ENCODE data around the gene APMAP.

- TF ChIP-seq CTCF (IDR thresholded peaks at IDR 0.05 in 2 of 3, conservative IDR thresholded peaks at IDR 0.05 in 1 of 3; ENCODE audit: borderline replicate concordance in 1 of 3, insufficient read depth in 1 of 3, low read depth in 2 of 3, low read length in 2 of 3) (no peak), MAX (IDR thresholded peaks at IDR 0.05) (no peak), TCF7L2 (IDR thresholded peaks at IDR 0.05; ENCODE audit: borderline replicate concordance, extremely low read depth, insufficient read depth, insufficient read length) (no peak), EZH2 (IDR thresholded peaks at IDR 0.05) (no peak), ZNF274 (IDR thresholded peaks at IDR 0.05; ENCODE audit: low read depth, low read length) (no peak), EZH2phosphoT487 (IDR thresholded peaks at IDR 0.05; ENCODE audit: borderline replicate concordance) (no peak), YY1 (IDR thresholded peaks at IDR 0.05; ENCODE audit: extremely low read depth, insufficient replicate concordance, low read depth, low read length) (no peak), SRF (IDR thresholded peaks at IDR 0.05; ENCODE audit: low read depth) (no peak), ELF1 (IDR thresholded peaks at IDR 0.05; ENCODE audit: borderline replicate concordance, low read depth) (no peak)
Measured at GRCh38 chr20:24985802-24986201, 6.7 kb downstream of the APMAP start.
